NCI-H1436 (cell line): Measurements from ENCODE around the gene IRF2.

ENCODE experiments used
- DNase-seq: peaks from one replicate; lab custom pipeline; 2025; lab: John Stamatoyannopoulos, UW

IRF2 gene

DNA sequence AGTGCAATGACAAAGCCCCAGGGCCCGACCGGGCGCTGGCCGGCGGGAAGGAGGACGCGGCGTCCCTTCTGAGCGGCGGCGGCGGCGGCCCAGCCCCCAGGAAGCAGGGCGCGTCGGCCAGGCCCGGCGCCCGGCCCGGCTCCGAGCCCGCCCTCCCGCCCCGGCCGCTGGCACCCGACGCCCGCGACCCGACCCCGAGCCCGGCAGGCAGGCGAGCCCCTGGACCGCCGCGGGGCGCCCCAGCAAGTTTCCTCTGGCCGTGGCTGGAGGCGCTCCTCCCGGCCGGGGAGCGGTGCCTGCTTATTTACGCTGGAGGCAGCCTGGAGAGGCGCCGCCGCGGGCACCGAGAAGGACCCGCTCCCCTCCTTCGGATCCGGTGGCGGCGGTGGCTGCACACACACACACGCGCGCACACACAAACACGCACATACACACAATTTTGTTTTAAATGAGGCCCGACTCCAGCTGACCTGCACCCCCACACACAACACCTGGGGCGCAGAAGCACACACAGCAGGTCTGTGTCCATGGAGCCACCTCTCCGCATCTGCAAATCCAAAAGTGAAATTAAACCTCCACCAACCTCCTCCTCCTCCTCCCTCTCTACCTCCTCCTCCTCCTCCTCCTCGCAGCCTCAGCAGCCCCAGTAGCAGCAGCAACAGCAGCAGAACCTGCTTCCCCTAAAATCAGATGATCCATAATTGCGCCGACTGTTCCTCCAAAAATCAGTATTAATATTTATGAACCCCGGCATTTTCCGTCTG, 669 bp downstream of the IRF2 start:
- DNase-seq: no peak

DNA sequence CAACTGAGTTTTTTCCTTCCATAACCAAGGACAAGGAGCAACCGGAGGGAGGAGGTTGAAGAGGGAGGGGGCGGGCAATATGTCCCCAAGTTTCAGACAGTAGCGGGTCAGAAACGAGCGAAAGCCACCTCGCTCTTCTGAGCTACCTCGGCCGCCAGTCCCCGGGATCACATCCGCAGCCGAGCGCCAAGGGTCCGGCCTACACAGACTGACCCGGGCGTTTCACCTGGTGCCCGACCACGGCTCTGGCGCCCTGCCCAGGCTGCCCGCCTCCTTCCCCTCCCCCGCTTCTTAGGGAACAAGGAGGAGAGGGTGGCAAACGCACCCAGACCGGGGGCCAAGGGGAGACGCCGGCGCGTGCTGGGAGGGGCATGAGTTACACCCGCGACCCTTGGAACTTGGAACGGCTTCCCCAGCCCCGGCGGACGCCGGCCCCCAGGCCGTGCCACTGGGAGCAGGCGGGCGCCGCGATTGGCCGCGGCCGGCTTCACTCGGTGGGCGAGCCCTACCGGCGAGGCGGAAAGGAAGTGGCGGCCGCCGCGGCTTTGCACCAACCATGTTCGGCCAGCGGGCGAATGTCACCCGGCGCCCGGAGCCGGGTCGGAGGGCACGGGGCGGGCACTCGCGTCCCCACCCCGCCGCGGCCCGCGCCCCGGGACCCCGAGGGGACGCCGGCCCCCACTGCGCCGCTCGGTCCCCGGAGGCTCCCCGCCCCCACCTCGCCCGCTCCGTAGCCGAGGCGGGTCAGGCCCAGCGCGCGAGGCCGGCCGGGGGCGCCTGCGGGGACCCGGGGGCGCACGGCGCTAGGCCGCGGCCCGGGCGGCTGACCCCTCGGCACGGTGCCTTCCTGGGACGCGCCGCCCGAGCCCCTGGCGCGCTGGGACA, 1.5 kb downstream of the IRF2 start:
- DNase-seq: peak; percentile 11

DNA sequence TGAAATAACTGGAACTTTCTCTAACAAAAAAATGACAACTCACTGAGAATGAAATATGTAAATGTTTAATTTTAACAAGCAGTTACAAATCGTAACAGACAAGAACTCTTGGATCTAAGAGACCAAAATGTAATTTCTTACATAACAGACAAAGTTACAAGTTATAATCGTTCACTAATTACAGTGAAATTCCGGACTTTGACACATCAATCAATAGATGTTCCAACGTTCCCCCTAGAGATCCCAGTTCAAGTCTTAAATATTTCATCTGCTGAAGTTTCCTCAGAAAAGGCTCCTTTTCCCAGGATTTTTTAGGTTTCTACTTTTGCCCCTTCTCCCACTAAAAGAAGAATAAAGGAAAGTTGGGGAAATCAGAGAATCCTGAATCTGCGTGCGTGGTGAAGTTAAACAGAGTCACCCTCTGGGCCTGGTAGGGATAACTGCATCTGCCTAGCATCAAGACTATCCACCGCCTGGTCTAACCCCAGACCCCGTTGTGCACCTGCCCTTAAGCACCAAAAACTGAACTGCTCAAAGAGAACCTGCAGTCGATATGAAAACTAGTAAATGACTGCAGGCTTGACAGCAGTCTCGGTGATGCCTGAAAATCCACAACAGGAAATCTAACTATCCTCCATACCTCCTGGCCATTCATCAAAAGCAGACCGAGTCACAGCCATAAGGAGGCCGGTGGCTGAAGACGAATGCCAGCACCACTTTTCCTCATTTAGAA, 2.3 kb downstream of the IRF2 start:
- no peak for DNase-seq

DNA sequence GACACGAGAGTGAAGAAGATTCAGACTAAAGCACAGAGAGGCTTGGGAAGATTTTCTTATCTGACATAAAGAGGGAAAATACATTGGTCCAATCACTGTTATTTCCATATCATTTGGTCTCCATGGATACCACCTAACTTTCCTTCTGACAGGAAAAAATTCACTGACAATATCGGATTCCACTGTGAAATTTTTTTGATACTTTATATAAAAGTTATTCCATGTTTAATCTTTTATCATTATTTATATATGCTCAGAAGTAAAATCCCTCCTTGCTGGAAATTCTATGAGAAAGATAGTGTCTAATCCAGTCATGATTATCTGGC, 3.6 kb downstream of the IRF2 start:
- no peak for DNase-seq

DNA sequence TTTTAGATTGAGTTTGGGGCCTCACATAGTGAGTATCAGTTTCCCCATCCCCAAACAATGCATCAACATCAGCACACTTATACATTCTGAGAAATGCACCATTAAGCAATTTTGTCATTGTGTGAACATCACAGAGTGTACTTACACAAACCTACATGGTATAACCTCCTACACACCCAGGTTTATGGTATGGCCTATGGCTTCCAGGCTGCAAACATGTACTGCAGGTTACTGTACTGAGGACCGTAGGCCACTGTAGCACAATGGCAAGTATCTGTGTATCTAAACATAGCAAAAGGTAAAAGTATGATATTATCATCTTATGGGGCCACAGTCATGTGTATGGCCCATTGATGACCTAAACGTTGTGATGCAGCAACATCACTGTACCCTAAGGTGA, 7.7 kb downstream of the IRF2 start:
- no peak for DNase-seq

DNA sequence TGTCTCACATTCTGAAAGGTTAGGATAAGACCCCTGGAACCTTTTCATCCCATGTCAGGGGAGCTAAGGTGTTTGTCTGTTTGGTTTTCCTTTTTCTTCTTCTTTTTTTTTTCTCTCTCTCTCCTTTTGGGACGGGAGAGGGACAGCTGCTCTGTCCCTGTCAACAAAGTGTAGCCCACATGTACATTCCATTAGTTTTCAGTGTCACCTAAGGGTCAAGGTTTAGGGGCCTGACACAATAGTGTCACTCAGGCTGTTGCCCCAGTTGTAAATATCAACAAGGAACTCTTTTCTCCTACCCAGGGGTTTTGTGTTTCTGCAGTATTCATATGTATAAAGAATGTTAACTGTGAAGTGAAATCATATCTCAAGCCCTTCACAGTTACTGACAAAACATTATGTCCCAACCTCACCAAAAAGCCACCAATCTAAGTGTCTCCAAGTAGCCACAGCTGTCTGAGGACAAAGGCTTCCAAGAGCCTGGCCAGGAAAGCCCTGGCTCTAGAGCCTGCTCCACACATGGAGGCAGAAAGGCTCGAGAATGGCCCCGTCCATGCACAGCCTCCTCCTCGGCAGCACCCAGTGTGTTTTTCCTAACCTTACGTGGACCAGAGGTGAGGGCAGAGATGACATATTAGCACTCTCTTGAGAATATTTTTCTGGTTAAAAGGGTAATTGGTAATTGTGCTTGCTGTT, 9.4 kb downstream of the IRF2 start:
- DNase-seq: no peak

DNA sequence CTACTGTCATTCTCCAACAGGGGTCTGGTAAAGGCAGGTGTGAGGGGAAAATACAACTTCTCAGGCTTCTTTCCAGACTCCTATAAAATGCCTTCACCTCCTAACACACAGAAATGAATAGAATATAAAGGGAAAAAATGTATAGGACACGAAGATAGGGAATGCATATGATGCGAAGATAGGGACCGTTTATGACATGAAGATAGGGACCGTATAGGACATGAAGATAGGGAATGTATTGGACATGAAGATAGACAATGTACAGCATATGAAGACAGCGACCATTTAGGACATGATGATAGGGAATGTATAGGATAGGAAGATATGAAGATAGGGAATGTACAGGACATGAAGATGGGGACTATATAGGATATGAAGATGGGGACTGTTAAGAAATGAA, 10.5 kb downstream of the IRF2 start:
- no peak for DNase-seq

DNA sequence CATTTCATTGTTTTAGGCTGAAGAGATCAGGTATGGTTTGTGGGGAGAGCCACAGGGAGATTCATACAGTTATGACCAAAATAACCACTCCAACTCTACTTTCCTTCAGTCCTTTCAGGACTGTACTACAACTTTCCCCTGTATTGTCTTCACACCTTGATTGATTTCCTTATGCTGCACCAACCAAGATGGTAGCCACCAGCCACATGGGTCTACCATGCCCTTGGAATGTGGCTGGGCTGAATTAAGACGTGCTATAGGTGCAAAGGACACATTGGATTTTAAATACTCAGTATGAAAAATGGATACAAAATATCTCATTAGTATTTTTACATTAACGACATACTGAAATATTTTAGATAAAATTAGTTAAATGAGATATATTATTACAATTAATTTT, 11.2 kb downstream of the IRF2 start:
- no peak for DNase-seq

DNA sequence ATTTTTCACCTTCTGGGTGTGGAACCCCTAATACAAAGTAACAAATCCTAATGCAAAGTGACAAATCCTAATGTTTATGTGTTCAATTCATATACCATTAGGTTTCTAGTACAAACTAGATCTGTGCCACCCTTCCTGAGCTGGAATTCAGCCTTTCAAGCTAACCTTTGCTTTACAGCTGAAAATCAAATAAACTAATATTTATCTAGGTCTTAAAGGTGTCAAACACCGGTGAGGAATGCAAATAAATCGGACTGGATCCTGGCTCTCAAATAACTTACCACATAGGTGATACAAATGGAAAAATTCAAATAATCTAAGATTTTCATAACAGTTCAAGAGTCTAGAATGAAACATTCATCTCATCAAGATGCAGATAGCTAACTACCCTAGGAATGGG, 11.6 kb downstream of the IRF2 start:
- no peak for DNase-seq

DNA sequence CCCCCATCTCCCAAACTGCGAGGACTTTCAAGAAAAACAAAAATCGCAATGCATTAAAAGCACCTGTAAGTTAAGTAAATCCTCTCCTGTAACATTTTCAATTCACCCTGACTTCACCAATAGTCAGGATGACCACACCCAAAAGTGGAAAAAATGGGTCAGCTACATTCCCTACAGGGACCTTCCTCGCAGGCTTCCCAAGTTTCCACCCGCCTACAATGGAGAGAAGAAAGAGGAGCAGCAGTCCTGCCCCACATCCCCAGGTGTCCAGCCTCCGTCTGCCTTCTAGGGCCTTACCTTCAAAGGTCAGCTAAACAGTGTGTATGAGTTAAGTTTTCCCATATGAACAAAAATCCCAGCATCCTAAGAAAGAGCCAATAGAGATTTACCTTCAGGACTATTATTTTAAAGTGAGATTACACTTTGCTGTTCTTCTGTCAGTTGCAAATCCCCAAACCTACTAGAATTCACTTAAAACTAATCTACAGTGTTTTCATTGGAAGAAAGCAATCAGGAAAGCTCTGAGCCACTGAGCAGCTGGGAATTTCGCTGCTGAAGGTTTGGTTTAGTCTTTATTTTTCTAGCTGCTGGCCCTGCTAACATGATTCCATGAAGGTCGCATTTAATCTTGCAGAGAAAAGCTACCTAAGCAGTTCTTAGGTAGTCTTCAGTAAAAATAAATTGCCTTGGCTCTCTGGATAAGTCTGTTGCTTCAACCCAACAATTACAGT, 12.5 kb downstream of the IRF2 start:
- no peak for DNase-seq

DNA sequence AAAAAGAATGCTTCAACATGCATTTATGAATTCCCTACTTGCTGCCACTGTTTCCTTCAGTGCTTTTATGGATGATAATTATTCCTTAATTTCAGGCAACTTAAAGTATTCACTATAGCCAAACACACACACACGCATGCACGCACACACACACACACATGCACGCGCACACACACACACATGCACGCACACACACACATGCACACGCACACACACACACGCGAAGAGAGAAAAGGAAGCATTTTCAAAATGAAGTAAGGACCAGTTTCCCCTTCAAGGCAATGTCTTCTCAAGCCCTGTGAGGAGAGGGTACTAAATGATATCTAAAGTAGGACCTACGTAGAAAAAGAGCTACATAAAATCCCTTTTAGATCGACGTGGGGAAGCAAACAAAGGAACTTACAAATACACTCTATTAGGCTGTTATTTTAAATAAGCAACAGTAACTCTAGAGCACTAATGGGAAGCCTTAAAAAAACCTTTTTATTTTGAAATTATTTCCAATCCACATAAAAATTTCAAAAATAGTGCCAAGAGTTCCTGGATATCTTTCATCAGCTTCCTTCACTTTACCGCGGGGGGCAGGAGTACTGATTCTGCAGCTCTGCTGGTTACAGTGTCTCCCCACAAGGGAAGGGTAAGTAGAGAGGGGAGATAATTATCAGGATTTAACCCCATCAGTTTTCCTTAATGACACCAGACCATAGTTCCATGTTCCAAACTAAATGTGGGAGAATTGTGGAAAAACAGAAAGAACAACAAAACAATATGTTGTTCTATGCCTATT, 13.7 kb downstream of the IRF2 start:
- no peak for DNase-seq

DNA sequence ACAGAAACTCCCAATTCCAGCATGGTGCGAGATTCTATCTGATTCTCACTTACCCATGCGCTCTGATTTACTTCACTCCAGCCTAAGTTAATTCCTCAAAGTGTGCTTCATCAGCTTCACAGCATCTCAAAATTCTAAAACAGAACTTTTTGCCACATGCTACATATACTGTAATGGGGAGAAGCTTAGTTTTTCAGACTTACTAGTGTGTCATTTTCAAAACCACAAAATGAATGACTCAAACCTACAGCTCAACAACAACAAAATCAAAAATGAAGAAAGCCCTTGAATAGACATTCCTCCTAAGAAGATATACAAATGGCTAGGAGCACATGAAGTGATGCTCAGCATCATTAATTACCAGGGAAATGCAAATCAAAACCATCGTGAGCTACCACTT, 14.9 kb downstream of the IRF2 start:
- no peak for DNase-seq

DNA sequence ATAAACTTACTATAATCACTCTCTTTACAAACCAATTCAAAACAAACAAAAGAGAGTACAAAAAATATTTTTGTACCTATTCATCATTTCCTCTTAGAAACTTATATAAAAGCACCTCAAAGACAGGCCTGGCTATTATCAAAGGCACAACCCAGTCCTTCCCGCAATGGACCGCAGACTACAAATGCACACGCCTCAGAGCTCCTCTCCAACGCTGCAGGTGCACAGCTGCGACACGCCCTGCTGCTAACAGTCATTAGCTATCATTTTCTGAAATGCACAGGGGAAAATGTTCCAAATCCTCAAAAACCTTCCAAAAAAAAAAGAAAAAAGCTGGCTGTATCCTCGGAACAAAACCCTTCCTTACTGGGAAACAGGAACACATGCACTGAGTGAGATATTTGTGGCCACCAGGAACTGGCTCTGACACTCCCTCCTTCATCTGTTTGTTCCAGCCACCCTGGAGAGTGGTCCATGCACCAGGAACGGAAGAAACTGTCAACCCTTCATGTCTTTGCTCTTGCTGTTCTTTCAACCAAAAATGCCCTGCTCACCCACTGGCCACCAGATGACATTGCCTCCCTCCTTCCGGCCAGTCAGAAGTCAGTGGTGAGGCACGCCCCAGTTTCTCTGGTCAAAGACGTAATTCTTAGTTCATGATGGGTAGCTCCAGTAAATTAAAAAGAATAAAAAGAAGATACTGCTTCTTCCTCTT, 16.7 kb downstream of the IRF2 start:
- DNase-seq: no peak

DNA sequence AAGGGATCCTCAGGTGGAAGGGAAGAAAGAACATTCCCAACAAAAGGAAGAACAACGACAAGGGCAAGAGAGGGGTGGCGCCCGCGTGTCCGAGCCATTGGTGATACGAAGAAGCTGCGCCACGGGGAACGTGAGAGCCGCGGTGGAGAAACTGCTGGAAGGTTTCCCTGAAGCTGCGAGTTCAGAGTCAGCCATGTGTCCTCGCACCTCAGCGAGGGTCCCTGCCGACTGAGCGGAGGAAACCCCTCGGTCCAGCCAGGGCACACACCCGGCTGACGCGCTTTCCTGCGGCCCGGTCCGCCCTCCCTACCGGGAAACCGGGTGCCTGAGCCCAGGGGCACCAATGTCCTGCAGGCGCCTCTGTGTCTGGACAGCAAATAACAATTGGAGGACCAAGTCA, 18.0 kb downstream of the IRF2 start:
- DNase-seq: no peak

DNA sequence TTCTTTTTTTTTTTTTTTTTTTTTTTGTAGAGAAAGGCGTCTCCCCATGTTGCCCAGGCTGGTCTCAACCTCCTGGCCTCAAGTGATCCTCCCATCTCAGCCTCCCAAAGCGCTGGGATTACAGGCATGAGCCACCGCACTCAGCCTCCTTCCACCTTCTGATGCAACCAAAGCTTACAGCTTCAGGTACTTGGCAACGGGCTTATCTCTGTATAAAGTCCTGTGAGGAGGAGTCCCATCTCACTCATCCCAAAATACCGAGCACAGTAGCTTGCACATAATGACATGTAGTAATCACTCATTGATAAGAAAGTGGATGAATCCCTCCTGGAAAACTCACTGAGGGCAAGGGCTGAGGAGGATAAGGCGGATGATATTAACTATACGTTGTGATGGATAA, 19.1 kb downstream of the IRF2 start:
- DNase-seq: no peak

DNA sequence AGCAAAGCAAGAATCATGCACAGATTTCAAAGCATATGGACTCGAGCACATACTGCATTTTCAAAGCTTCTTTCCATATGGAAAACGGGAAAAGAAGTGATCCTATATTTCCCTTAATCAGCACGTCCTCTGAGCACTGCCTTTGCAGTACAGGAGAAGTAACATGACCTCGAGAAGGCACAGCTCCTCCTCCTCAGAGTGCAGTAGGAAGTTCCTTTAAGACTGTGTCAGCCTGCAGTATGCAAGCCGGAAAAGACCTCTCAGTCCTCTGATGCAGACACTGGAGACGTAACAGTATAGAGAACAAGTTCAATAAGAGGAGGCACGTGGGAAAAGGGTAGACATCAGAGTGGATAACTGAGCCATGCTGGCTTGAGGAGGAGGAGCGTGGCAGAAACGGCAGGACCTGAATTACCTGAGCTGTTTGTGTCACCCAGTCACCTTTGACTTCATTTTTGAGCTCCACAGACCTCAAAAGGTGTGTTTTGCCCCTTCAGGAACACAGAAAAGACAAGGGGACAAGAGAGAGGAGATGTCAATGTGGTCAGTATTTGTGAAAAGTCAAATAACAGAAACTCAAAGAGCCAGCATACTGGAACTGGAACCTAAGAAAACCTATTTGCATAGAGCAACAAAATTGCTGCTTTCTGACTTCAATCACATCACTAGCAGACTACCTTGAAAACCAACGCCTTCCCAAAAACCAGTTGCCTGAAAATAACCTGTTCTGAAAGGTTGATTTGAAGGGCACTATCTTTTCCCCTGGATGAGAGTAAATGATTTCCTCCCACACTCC, 20.8 kb downstream of the IRF2 start:
- no peak for DNase-seq

DNA sequence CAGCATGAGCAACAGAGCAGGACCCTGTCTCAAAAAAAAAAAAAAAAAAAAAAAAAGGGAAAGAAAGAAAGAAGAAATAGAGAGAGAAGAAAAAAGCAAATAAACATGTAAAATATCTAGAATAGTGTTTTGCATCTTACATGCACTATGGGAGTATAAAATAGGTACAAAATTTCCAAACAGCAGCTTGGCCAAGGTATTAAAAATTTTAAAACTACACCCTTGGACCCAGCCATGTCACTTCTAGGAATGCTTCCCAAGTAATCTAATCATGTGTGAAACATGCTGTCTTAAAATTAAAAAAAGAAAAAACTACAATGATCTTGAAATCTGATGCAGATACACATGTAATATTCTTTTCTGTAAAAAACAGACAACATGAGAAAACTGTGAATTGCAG, 21.6 kb downstream of the IRF2 start:
- no peak for DNase-seq

DNA sequence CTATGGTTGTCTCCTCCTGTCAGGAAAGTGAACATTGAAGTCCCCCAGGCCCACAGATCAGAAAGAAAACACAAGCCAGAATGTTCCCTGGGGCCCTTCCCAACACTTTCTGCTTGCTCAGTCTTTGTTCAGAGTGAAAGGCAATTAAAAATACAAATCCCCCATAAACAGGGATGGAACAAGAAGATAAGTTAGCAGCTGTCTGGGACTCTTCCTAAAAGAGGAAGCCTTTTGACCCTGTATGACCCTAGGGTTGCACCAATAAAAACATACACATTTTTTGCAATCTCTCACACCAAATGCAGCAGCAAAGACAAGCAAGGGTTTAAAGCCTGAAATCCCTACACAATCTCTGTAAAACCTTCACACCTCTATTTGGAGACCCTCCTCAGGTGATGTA, 22.6 kb downstream of the IRF2 start:
- DNase-seq: no peak
